Stimulated activated CD4-positive, alpha-beta T cell treated with anti-CD3 and anti-CD28 coated beads, Interleukin-15, amount 100 ng/mL, for 48 hours (primary cell): ENCODE measurements around the gene ZPR1.
"Not testable (repeated sequence)": the region's sequence is repeated elsewhere in the genome, so short reads cannot be mapped to it uniquely, and the experiment has no call there.

ENCODE experiments used
- DNase-seq, 2 donors: peaks; one replicate each; pipeline ENCODE4 v3.0.0-alpha.2; 2020; ENCODE audit warnings: low read depth in 2 of 2

Gene ZPR1

GRCh38 chr11:116787786-116788486, at the start of gene ZPR1:
Gene ZPR1, minus strand, starts transcription at chr11:116788023. Its CDS starts 33 bp downstream, at chr11:116787990.
- DNase-seq, result peak; percentile 65 to 73

DNA sequence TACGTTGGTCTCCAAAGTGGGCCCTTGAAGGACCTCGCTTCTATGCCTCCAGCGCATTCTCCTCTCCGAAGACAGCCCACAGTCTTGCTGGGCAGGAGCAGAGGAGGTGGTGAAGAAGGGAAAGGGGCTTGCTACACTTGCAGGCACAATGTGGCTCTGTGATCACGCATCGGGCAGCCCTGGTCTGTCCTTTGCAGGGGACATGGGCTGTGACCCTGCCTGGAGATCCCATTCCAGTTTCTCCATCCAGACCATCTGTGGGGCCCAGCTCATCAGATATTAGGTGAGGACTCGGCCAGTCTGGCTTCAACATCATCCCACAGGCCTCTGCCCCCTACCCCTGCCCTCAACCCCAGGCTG, 48.8 kb upstream of the ZPR1 start:
- no peak for DNase-seq

DNA sequence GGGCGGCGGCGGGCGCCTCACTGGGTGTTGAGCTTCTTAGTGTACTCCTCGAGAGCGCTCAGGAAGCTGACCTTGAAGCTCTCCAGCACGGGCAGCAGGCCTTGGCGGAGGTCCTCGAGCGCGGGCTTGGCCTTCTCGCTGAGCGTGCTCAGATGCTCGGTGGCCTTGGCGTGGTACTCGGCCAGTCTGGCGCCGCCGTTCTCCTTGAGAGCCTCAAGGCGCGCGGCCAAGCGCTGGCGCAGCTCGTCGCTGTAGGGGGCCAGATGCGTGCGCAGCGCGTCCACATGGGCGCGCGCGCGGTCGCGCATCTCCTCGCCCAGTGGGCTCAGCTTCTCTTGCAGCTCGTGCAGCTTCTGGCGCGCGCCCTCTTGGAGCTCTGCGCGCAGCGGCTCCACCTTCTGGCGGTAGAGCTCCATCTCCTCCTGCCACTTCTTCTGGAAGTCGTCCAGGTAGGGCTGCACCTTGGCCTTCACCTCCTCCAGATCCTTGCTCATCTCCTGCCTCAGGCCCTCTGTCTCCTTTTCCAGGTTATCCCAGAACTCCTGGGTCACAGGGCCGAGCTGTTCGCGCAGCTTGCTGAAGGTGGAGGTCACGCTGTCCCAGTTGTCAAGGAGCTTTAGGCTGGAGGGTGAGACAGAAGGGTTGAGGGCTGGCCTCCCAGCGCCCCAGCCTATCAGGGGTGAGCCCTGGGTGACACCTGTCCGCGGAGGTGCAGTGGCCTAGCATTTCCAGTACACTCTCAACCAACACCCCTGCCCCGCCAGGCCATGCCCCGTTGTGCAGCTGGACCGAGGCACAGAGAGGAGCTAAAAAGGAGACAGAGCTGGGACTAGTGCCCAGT, 48.2 kb upstream of the ZPR1 start:
- DNase-seq, result peak; percentile 72 to 75

DNA sequence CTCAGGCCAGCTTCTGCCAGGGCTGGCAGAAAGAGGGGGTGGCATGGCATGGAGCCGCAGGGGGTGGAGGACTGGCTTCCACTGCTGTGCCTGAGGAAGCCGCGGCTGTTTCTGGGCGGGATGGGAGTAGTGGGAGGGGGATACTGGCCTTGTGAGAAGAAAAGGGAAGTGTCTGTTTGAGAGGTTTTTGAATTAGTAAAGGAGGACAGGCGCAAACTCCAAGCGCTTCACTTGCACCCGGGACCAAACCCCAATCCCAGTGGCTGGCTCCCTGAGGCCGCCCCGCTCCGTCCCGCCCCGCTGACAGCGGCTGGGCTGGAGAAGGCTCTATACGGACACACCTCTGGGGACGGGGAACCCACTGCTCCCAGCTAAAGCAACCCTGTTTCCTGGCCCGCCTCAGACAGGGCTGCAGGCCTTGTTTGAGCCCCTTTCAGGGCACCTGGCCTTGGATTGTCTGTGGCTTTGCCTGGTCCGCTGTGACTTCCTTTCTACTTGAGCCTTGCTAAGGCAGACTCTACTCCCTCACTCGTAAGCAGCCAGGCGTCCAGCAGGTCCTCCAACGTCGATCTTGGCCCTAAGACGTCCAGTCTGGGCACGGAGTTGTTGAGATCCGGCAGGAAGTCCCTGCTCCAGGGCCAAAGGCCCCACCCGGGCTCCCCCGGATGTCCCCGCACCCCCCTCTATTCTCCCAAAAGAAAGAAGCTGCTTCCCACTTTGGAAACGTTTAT, 47.4 kb upstream of the ZPR1 start:
- no peak for DNase-seq

- not testable (repeated sequence) for DNase-seq
Observed at GRCh38 chr11:116834535-116835041, 46.8 kb upstream of the ZPR1 start.

DNA sequence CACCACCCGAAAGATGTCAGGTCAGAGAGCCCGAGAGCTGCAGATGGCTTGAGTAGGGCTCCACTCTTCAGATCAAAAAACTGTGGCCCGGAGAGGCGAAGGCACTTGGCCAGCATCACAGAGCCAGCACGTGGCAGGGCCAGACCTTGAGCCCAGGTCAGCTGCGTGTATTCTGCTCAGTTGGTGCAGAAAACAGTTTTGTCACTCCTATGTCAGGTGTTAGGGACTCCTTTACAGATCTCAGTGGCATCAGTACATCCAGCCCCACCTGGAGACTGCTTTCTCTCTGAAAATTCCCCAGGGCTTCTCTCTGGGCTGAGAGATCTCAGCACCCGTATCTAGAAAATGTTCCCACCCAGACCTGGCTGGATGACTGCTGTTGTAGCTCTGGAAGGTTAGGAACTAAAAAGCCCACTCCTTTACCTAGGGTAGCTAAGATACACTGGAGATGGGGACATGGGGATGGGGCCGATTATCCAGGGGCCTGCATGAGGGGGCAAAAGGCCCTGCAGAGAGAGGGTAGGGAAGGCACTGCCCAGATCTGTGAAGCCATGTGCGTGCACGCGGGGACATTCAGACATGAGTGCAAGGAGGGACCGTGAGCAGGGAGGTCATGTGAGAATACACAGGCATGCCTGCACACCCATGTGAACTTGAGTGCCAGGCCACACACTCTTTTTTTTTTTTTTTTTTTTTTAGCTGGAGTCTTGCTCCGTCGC, 46.2 kb upstream of the ZPR1 start:
- DNase-seq, result no peak

DNA sequence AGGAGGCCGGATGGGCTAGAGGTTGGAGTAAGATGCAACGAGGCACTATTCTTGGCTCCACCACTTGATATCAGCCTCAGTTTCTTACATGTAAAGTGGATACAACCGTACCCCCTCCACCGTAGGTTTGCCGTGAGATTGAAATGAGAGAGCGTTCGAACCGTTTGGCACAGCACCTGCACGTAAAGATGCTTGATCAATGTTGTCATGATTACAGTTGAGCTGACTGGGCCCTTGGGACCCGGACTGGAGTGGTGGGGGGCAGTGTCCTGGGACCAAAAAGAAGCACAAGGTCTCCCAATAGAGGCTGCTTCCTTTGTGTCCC, 45.6 kb upstream of the ZPR1 start:
- DNase-seq, result no peak

DNA sequence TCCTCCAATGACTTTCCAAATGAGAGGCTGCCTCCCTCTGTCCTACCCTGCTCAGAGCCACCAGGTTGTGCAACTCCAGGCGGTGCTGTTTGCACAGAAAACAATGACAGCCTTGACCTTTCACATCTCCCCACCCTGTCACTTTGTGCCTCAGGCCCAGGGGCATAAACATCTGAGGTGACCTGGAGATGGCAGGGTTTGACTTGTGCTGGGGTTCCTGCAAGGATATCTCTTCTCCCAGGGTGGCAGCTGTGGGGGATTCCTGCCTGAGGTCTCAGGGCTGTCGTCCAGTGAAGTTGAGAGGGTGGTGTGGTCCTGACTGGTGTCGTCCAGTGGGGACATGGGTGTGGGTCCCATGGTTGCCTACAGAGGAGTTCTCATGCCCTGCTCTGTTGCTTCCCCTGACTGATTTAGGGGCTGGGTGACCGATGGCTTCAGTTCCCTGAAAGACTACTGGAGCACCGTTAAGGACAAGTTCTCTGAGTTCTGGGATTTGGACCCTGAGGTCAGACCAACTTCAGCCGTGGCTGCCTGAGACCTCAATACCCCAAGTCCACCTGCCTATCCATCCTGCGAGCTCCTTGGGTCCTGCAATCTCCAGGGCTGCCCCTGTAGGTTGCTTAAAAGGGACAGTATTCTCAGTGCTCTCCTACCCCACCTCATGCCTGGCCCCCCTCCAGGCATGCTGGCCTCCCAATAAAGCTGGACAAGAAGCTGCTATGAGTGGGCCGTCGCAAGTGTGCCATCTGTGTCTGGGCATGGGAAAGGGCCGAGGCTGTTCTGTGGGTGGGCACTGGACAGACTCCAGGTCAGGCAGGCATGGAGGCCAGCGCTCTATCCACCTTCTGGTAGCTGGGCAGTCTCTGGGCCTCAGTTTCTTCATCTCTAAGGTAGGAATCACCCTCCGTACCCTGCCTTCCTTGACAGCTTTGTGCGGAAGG, 44.8 kb upstream of the ZPR1 start:
- DNase-seq, result no peak

DNA sequence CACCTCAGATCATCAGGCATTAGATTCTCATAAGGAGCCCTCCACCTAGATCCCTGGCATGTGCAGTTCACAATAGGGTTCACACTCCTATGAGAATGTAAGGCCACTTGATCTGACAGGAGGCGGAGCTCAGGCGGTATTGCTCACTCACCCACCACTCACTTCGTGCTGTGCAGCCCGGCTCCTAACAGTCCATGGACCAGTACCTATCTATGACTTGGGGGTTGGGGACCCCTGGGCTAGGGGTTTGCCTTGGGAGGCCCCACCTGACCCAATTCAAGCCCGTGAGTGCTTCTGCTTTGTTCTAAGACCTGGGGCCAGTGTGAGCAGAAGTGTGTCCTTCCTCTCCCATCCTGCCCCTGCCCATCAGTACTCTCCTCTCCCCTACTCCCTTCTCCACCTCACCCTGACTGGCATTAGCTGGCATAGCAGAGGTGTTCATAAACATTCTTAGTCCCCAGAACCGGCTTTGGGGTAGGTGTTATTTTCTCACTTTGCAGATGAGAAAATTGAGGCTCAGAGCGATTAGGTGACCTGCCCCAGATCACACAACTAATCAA, 44.0 kb upstream of the ZPR1 start:
- DNase-seq, result no peak

DNA sequence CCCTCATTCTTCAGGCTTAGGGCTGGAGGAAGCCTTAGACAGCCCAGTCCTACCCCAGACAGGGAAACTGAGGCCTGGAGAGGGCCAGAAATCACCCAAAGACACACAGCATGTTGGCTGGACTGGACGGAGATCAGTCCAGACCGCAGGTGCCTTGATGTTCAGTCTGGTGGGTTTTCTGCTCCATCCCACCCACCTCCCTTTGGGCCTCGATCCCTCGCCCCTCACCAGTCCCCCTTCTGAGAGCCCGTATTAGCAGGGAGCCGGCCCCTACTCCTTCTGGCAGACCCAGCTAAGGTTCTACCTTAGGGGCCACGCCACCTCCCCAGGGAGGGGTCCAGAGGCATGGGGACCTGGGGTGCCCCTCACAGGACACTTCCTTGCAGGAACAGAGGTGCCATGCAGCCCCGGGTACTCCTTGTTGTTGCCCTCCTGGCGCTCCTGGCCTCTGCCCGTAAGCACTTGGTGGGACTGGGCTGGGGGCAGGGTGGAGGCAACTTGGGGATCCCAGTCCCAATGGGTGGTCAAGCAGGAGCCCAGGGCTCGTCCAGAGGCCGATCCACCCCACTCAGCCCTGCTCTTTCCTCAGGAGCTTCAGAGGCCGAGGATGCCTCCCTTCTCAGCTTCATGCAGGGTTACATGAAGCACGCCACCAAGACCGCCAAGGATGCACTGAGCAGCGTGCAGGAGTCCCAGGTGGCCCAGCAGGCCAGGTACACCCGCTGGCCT, 42.5 kb upstream of the ZPR1 start:
- DNase-seq, result no peak

GRCh38 chr11:116829525-116830183, 41.8 kb upstream of the ZPR1 start, which contains the start of gene APOC3:
Gene APOC3, plus strand, starts transcription at chr11:116829907. Its CDS starts 676 bp downstream, at chr11:116830583.
- DNase-seq, result no peak

DNA sequence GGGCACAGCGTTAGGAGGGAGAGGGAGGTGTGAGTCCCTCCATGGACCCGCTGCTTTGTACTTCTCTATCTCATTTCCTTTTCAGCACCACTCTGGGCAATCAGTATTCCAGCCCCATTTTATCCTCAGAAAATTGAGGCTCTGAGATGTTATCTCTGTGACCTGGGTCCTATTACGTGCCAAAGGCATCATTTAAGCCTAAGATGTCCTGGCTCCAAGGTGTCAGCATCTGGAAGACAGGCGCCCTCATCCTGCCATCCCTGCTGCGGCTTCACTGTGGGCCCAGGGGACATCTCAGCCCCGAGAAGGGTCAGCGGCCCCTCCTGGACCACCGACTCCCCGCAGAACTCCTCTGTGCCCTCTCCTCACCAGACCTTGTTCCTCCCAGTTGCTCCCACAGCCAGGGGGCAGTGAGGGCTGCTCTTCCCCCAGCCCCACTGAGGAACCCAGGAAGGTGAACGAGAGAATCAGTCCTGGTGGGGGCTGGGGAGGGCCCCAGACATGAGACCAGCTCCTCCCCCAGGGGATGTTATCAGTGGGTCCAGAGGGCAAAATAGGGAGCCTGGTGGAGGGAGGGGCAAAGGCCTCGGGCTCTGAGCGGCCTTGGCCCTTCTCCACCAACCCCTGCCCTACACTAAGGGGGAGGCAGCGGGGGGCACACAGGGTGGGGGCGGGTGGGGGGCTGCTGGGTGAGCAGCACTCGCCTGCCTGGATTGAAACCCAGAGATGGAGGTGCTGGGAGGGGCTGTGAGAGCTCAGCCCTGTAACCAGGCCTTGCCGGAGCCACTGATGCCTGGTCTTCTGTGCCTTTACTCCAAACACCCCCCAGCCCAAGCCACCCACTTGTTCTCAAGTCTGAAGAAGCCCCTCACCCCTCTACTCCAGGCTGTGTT, 41.1 kb upstream of the ZPR1 start:
- DNase-seq, result no peak

DNA sequence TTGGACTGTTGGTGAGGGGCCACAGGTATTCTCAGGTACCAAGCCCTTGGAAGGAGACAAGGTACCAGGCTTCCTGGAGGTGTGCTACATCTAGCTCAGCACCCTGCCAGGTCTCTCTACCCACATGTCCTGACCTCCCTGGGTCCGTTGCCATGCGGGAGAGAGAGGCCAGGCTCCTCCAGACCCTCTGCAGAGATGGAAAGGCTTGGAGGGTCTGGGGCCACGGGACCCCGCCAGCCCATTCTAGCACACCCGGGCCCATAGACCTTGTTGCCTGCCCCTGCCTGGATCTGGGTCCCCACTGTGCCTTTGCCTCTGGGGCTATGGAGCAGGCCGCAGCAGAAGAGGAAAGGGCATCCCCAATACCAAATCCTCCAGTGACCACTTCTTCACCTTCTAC, 39.6 kb upstream of the ZPR1 start:
- DNase-seq, result no peak

DNA sequence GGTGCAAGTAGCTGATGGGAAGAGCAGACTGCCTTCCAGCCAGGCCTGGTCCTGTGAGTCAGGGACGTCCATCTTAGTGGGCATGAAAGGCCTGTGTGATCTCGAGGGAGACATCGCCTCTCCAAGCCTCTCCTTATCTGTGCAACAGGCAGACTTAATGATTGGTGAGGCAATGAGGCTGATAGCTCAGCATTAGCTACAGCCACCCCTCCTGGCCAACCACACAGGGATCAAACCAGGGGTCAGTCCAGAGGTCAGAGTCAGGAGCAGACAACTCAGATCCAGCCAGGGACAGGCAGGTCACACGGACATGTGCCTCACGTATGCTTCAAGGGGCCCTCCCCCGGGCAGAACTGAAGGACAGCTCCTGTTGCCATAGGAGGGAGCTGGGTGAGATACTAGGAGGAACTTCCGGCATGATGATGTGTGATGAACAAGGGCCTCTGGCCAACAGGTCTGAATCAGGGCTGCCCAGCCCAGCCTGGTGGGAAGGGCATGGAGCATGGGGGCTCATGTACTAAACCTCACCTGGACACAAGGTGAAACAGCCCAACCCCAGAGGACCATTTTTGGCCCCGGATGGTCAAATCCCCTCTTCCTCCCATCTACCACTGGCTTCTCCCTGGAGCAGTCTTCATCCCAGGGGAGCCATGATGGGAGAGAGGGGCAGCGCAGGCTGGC, 39.1 kb upstream of the ZPR1 start:
- no peak for DNase-seq

- DNase-seq, result no peak
Observed at GRCh38 chr11:116825854-116826750, 38.3 kb upstream of the ZPR1 start.

DNA sequence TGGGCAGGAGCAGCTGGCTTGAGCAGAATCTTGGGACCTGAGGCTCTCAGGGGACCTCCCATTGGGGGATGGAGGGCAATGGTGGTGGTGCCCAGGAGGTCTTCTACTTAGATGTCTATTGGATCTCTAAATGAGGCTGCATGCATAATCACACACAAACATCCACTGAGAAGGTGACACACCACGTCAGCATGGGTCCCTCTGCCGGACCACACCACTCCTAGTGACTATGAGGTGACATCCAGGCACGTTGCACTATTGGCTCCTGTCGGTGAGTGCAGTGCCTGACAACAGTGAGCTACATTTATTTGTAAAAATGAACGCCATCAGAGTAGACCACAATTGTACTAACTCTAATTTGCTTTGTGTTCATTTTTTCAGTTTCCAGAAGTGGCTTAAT, 37.6 kb upstream of the ZPR1 start:
- DNase-seq, result no peak
